ENCODE measurements around the gene PADI1. TPM values are rescaled to one million over a fixed set of nuclear protein-coding genes. Genes with fewer than 3 reads are reported as not detected.

PADI1 gene
- total and polyA plus RNA-seq, 2 of the 8 experiments (the other 6 are each of a cell fraction or from before 2014, with no cell fraction given): 0.20 to 0.30 TPM

DNA sequence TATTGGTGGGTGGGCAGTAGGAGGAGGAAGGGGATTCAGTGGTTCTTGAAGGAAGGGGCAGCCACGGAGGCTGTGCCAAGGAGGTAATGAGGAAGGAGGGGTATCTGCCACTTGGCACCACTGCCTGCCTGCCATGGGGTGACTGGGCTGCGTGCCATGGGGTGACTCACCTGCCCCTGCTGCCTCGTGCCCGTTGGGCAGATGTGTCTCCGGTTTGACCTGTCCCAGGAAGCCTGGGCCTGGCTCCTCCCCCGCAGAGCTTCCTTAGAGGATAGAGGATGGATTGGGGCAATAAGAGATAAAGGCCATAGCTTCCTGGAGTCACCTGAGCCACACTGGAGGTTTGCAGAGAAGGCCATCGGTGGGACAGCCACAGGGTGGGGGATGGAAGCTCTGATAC is 45.7 kb downstream of the PADI1 start (continued):
- TF ChIP-seq, protein P1, sequence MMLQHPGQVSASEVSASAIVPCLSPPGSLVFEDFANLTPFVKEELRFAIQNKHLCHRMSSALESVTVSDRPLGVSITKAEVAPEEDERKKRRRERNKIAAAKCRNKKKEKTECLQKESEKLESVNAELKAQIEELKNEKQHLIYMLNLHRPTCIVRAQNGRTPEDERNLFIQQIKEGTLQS (IDR thresholded peaks at IDR 0.05; ENCODE audit: insufficient read depth, low read depth, low read length): no peak
- TF ChIP-seq CHD2 (IDR thresholded peaks at IDR 0.05; ENCODE audit: low read length): no peak
- no peak for TF ChIP-seq FOSL1 (IDR thresholded peaks at IDR 0.05; ENCODE audit: insufficient read depth, low read depth, low read length)
- TF ChIP-seq, protein P2, sequence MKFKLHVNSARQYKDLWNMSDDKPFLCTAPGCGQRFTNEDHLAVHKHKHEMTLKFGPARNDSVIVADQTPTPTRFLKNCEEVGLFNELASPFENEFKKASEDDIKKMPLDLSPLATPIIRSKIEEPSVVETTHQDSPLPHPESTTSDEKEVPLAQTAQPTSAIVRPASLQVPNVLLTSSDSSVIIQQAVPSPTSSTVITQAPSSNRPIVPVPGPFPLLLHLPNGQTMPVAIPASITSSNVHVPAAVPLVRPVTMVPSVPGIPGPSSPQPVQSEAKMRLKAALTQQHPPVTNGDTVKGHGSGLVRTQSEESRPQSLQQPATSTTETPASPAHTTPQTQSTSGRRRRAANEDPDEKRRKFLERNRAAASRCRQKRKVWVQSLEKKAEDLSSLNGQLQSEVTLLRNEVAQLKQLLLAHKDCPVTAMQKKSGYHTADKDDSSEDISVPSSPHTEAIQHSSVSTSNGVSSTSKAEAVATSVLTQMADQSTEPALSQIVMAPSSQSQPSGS (IDR thresholded peaks at IDR 0.05; ENCODE audit: low read length): no peak
